ENCODE results near the gene C8G.
A peak's percentile ranks its signal among the peaks of the same experiment; 100 is the strongest.

C8G gene

DNA sequence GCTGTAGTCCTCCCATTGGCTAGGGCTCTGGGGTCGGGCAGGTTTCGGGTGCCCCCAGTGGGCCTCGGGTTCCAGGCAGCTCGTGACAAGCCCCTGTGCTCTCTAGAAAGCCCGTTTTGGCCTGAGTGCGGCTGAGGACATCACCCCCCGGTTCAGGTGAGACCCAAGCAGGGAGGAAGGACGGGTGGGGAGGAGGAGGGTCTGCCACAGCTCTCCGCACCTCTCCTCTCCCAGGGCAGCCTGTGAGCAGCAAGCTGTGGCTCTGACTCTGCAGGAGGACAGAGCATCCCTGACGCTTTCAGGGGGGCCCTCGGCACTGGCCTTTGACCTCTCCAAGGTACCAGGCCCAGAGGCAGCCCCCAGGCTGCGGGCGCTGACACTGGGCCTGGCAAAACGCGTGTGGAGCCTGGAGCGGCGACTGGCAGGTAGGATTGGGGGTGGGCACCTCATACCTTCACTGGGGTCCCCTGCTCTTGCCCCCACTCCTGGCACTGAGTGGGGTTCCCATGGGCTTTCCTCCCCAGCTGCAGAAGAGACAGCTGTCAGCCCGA, 47.9 kb downstream of the C8G start:
- Histone ChIP-seq H3K27me3 (replicated peaks; ENCODE audit: control insufficient read depth, insufficient read depth, low read length, poor library complexity, severe bottlenecking) (no peaks in the 10 kb centered on the region), H3K27ac (ENCODE audit: insufficient read depth, low read length, poor library complexity, severe bottlenecking) (peak overlapping the region; percentile 81)

DNA sequence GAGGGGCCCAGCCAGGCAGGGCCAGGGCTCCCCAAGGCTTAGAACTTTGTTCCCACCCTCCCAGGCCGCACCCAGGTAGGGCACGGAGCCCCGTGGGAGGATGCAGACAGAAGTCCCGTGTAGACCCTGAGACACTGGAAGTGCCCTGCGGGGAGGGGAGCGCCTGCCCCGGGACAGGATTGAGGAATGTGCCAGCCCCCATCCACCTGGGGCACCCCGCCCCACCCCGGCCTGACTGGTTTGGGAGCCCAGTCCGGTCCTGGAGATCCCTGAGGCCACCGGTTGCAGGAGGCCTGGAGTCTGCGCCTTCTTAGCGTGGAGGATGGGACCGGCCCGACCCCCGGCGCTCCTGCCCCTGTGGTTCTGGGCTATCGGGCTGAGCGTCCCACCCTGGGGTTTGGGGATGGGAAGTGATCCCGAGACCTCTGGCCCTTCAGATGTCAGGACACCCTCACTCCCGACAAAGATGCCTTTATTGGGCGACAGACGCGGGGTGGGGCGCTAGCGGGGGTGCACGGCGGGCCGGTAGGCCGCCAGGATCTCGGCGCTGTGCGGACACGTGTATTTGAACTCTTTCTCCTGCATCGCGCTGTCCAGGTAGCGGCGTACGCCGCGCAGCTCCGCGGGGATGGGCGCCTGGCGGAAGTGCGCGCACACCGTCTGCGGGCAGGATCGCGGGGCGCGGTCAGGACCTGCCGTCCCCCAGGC, 49.3 kb downstream of the C8G start:
- H3K27ac ChIP-seq (ENCODE audit: insufficient read depth, low read length, poor library complexity, severe bottlenecking): no peak overlapping the region
- H3K9me3 ChIP-seq (ENCODE audit: control insufficient read depth, low read length): no peaks in the 10 kb centered on the region
- H3K36me3 ChIP-seq (ENCODE audit: control insufficient read depth, insufficient read depth, low read length): peaks cover 14% of the 10 kb centered on the region
- H3K4me1 ChIP-seq (ENCODE audit: control insufficient read depth, insufficient read depth, low read length, poor library complexity, severe bottlenecking): peaks cover 51% of the 10 kb centered on the region
- no peak for DNase-seq
- no peaks in the 10 kb centered on the region for H3K27me3 ChIP-seq (replicated peaks; ENCODE audit: control insufficient read depth, insufficient read depth, low read length, poor library complexity, severe bottlenecking)
- no peak overlapping the region for H3K4me3 ChIP-seq (ENCODE audit: insufficient read depth, low read depth, low read length, poor library complexity, severe bottlenecking)

More for the DNA sequence above, 47.9 kb downstream of the C8G start:
- H3K4me3 ChIP-seq (ENCODE audit: insufficient read depth, low read depth, low read length, poor library complexity, severe bottlenecking): peak overlapping the region; percentile 64
- DNase-seq: no peak
- H3K9me3 ChIP-seq (ENCODE audit: control insufficient read depth, low read length): no peaks in the 10 kb centered on the region
- H3K4me1 ChIP-seq (ENCODE audit: control insufficient read depth, insufficient read depth, low read length, poor library complexity, severe bottlenecking): peaks cover 46% of the 10 kb centered on the region
- peaks cover 14% of the 10 kb centered on the region for H3K36me3 ChIP-seq (ENCODE audit: control insufficient read depth, insufficient read depth, low read length)

DNA sequence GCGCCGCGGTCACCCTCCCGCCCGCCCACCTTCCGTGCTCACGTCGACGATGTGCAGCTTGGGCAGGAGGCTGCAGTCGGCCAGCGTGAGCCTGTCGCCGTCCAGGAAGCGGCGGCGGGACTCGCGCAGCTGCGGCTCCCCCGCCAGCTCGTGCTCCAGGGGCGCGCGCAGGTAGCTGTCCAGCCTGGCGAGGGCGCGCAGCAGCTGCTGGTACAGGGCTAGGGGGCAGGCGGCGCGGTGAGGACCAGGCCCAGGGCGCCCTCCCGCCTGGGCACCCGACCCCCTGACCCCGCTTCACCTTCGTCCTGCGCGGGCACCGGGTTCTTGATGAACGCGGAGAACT, 49.8 kb downstream of the C8G start:
- no peak overlapping the region for H3K4me3 ChIP-seq (ENCODE audit: insufficient read depth, low read depth, low read length, poor library complexity, severe bottlenecking)

DNA sequence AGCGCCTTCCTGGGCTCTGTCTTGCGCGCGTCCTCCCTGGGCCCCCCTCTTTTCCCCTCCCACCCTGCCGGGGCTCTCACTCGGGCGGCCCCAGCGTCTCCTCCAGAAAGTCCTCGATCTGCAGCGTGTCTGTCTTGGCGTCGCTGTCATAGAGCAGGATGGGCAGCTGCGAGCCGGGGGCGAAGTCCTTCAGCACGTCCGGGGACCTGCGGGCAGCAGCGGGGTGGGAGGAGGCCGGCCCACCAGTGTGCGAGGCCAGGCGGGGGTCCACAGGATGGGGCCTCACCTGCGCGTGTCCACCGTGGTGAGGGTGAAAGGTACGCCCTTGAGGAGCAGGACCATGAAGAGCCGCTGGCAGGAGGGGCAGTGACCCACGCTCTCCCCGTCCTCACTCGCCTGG, 50.3 kb downstream of the C8G start:
- Histone ChIP-seq H3K9me3 (ENCODE audit: control insufficient read depth, low read length) (no peaks in the 10 kb centered on the region), H3K4me1 (ENCODE audit: control insufficient read depth, insufficient read depth, low read length, poor library complexity, severe bottlenecking) (peaks cover 56% of the 10 kb centered on the region), H3K27me3 (replicated peaks; ENCODE audit: control insufficient read depth, insufficient read depth, low read length, poor library complexity, severe bottlenecking) (no peaks in the 10 kb centered on the region), H3K27ac (ENCODE audit: insufficient read depth, low read length, poor library complexity, severe bottlenecking) (no peak overlapping the region), H3K36me3 (ENCODE audit: control insufficient read depth, insufficient read depth, low read length) (peaks cover 14% of the 10 kb centered on the region), H3K4me3 (ENCODE audit: insufficient read depth, low read depth, low read length, poor library complexity, severe bottlenecking) (no peak overlapping the region)
- no peak for DNase-seq

More for the DNA sequence above, 49.8 kb downstream of the C8G start:
- H3K27me3 ChIP-seq (replicated peaks; ENCODE audit: control insufficient read depth, insufficient read depth, low read length, poor library complexity, severe bottlenecking): no peaks in the 10 kb centered on the region
- no peak for DNase-seq
- H3K36me3 ChIP-seq (ENCODE audit: control insufficient read depth, insufficient read depth, low read length): peaks cover 14% of the 10 kb centered on the region
- H3K4me1 ChIP-seq (ENCODE audit: control insufficient read depth, insufficient read depth, low read length, poor library complexity, severe bottlenecking): peaks cover 52% of the 10 kb centered on the region
- no peak overlapping the region for H3K27ac ChIP-seq (ENCODE audit: insufficient read depth, low read length, poor library complexity, severe bottlenecking)
- H3K9me3 ChIP-seq (ENCODE audit: control insufficient read depth, low read length): no peaks in the 10 kb centered on the region

DNA sequence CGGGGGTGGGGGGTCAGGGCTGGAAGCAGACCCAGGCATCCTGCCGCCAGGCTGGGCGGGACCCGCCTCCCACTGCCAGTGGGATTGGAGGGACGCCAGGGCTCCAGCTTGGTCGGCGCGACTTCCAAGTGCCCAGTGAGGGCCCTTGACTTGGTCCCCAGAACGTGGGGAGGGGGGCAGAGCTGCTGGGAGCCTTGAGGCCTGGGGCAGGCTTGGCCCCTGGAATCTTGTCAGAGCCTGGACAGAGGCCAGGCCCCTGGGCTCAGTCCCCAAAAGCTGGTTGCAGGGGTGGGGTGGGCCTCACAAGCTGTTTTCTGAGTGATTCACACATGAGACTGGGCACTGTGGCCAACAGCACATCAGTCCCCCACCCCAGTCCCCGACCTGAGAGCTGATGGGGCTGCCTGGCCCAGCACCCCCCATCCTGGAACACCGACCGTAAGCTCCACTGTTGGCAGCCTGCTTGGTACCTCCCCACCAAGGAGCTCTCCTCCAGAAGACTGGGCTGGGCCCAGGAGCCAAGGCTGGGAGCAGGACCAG, 50.8 kb downstream of the C8G start:
- H3K4me3 ChIP-seq (ENCODE audit: insufficient read depth, low read depth, low read length, poor library complexity, severe bottlenecking): peak overlapping the region; percentile 37
- peak overlapping the region; percentile 60 for H3K27ac ChIP-seq (ENCODE audit: insufficient read depth, low read length, poor library complexity, severe bottlenecking)
- peaks cover 61% of the 10 kb centered on the region for H3K4me1 ChIP-seq (ENCODE audit: control insufficient read depth, insufficient read depth, low read length, poor library complexity, severe bottlenecking)
- H3K27me3 ChIP-seq (replicated peaks; ENCODE audit: control insufficient read depth, insufficient read depth, low read length, poor library complexity, severe bottlenecking): no peaks in the 10 kb centered on the region
- no peaks in the 10 kb centered on the region for H3K9me3 ChIP-seq (ENCODE audit: control insufficient read depth, low read length)
- DNase-seq: no peak
- H3K36me3 ChIP-seq (ENCODE audit: control insufficient read depth, insufficient read depth, low read length): peaks cover 14% of the 10 kb centered on the region

All from effector memory CD4-positive, alpha-beta T cell (primary cell).